ENCODE measurements around the gene PLCL2. TPM values are rescaled to one million over a fixed set of nuclear protein-coding genes. Genes with fewer than 3 reads are reported as not detected.

PLCL2 gene
- total RNA-seq, 1 experiment from 2014 or later, result 3.0 TPM

GRCh38 chr3:16877505-16877904, 7.2 kb upstream of the PLCL2 start:
- POLR2A ChIA-PET, result no interaction called here
- Histone ChIP-seq H3K4me3 (ENCODE audit: low read depth in 2 of 2, low read length in 2 of 2) (no peak overlapping the region), H3K27me3 (ENCODE audit: control insufficient read depth, insufficient read depth, low read length) (no peaks in the 10 kb centered on the region), H3K27ac (ENCODE audit: low read length) (no peak overlapping the region), H3K36me3 (ENCODE audit: control insufficient read depth, insufficient read depth, low read length) (no peaks in the 10 kb centered on the region), H3K4me1 (ENCODE audit: control insufficient read depth, insufficient read depth, low read length) (no peaks in the 10 kb centered on the region), H3K9me3 (ENCODE audit: control insufficient read depth, insufficient read depth, low read depth, low read length) (no peaks in the 10 kb centered on the region)
- in situ Hi-C loops (cut with HindIII; ENCODE audit: low pct_unique_long_range_greater_than_20kb, low sequenced_read_pairs) (no loop called here), intact Hi-C loops (cut with micrococcal nuclease; ENCODE audit: unreplicated experiment) (no loop called here)
- no TSS peak for BruUV-seq (replicated peaks)
- CTCF ChIA-PET, result no interaction called here
- ATAC-seq (no peak), DNase-seq (ENCODE audit: low read depth, low spot score) (no peak)
- TF ChIP-seq TCF7L2 (IDR thresholded peaks at IDR 0.05; ENCODE audit: low read depth, low read length) (no peak), POLR2AphosphoS5 (IDR thresholded peaks at IDR 0.05; ENCODE audit: low read depth, low read length) (no peak), CTCF (IDR thresholded peaks at IDR 0.05) (no peak), SIN3A (IDR thresholded peaks at IDR 0.05; ENCODE audit: borderline replicate concordance, insufficient read depth, low read depth, low read length) (no peak)
- TF ChIP-seq, protein P1, sequence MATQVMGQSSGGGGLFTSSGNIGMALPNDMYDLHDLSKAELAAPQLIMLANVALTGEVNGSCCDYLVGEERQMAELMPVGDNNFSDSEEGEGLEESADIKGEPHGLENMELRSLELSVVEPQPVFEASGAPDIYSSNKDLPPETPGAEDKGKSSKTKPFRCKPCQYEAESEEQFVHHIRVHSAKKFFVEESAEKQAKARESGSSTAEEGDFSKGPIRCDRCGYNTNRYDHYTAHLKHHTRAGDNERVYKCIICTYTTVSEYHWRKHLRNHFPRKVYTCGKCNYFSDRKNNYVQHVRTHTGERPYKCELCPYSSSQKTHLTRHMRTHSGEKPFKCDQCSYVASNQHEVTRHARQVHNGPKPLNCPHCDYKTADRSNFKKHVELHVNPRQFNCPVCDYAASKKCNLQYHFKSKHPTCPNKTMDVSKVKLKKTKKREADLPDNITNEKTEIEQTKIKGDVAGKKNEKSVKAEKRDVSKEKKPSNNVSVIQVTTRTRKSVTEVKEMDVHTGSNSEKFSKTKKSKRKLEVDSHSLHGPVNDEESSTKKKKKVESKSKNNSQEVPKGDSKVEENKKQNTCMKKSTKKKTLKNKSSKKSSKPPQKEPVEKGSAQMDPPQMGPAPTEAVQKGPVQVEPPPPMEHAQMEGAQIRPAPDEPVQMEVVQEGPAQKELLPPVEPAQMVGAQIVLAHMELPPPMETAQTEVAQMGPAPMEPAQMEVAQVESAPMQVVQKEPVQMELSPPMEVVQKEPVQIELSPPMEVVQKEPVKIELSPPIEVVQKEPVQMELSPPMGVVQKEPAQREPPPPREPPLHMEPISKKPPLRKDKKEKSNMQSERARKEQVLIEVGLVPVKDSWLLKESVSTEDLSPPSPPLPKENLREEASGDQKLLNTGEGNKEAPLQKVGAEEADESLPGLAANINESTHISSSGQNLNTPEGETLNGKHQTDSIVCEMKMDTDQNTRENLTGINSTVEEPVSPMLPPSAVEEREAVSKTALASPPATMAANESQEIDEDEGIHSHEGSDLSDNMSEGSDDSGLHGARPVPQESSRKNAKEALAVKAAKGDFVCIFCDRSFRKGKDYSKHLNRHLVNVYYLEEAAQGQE (IDR thresholded peaks at IDR 0.05; ENCODE audit: insufficient read depth in 1 of 2, low read depth in 2 of 2, low read length in 1 of 2), result no peak

DNA sequence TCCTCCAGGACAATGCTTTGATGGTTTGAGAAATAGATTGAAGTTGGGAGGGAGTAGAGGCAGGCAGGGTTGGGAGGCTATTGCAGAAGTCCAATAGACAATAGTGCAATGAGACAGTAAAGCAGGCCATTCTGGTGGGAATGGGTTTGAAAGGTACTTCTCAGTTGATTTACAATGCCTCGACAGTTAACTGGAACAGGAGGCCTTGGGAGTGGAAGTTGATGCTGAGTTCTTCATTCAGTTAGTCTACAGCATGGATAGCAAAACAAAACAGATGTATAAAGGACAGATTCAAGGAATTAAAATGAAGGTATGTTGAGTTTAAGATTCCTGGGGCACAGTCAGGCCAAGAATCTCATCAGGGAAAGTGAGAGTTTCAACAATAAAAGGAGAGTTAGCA, 6.8 kb upstream of the PLCL2 start:
- in situ Hi-C loops (cut with HindIII; ENCODE audit: low pct_unique_long_range_greater_than_20kb, low sequenced_read_pairs), result no loop called here

More for the DNA sequence above, 6.8 kb upstream of the PLCL2 start:
- ATAC-seq (no peak), DNase-seq (ENCODE audit: low read depth, low spot score) (no peak)
- Histone ChIP-seq H3K36me3 (ENCODE audit: control insufficient read depth, insufficient read depth, low read length) (no peaks in the 10 kb centered on the region), H3K27me3 (ENCODE audit: control insufficient read depth, insufficient read depth, low read length) (no peaks in the 10 kb centered on the region), H3K4me1 (ENCODE audit: control insufficient read depth, insufficient read depth, low read length) (no peaks in the 10 kb centered on the region), H3K4me3 (ENCODE audit: low read depth in 2 of 2, low read length in 2 of 2) (no peak overlapping the region), H3K27ac (ENCODE audit: low read length) (no peak overlapping the region), H3K9me3 (ENCODE audit: control insufficient read depth, insufficient read depth, low read depth, low read length) (no peaks in the 10 kb centered on the region)
- BruUV-seq (replicated peaks), result no TSS peak
- POLR2A ChIA-PET, result no interaction called here
- intact Hi-C loops (cut with micrococcal nuclease; ENCODE audit: unreplicated experiment), result no loop called here
- CTCF ChIA-PET, result no interaction called here
- TF ChIP-seq CTCF (IDR thresholded peaks at IDR 0.05), result no peak
- no peak for TF ChIP-seq TCF7L2 (IDR thresholded peaks at IDR 0.05; ENCODE audit: low read depth, low read length)
- no peak for TF ChIP-seq POLR2AphosphoS5 (IDR thresholded peaks at IDR 0.05; ENCODE audit: low read depth, low read length)
- TF ChIP-seq, protein P1 (IDR thresholded peaks at IDR 0.05; ENCODE audit: insufficient read depth in 1 of 2, low read depth in 2 of 2, low read length in 1 of 2), result no peak
- no peak for TF ChIP-seq SIN3A (IDR thresholded peaks at IDR 0.05; ENCODE audit: borderline replicate concordance, insufficient read depth, low read depth, low read length)

Measured in Panc1 (cell line).